NCI-H2196 treated with DMSO at 0.1 percent for 48 hours (cell line): ENCODE measurements around the gene IL11RA.
A peak's percentile ranks its signal among the peaks of the same experiment; 100 is the strongest.

Source experiments
- DNase-seq: peaks from one replicate; lab custom pipeline; 2025; ENCODE audit not compliant: unreplicated experiment; lab: John Stamatoyannopoulos, UW

IL11RA gene

DNA sequence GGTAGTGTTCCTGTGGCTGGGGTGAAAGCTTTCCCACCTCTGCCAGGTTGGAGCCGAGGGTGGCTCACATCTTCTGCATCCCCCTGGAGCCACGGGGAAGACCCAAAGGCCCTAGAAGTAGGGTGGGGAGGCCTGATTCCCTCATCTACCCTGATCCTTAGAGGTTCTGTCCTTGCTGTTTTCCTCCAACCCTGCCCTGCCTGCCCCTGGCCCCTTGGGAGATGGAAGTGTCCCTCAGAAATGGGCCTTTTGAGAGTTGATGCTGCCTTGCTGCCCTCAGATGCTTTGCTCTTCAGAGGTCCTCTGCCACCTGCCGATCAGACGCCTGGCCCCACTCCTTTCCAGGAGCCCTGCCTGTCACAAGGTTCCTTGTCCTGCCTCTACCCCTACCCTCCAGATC lies 32.8 kb downstream of the IL11RA start:
- DNase-seq, result no peak

DNA sequence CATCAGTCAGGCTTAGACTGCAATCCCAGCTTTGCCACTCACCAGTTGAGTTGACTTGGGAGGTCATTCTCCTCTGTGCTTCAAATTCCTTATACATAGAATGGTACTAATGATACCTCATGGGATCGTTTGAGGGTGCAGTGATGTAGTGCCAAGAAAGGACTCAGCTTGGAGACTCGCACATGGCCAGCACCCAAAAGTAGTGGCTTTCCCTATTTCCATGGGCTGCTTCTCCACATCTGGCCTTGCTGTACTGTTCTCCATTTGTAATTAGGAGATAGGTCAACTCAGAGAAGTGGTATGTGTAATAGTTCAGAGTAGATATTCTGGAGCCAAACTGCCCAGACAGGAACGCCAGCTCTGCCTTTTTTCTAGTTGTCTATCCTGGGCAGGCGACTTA lies 33.6 kb downstream of the IL11RA start:
- no peak for DNase-seq

DNA sequence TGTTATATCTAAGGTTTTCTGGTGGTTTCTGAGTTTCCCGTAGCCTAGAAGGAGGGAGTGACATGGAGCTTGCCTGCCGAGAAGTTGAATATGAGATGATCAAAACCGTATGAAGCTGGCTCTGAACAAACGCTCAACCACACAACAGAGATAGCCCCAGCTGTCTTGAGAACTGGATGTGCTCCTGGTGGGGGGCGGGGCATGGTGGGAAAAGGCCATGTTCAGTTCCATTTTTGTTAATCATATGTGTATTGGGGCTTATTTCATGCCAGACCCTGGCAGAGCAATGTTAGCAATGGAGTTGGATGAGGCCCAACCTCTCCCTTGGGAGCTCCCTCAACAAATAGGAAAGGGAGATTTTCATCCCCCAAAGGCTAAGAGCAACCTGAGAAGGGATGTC lies 34.2 kb downstream of the IL11RA start:
- DNase-seq, result no peak

DNA sequence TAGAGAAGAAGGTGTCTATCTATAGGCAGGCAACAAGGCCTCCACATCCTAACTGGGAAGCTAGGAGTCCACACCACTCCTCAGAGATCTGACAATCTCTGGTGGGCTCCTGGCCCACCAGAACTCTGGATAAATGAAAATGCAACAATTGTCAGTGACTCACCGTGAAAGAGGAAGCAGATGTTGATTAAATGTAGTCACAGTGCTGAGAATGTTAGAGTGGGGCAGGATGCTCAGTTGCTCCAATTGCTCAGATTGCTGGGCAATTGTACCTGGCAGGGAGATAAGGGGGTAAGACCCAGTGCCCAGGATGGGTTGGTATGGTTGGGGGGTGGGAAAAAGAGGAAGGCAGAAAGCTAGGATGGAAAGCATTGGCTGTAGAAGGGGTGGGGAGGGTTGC lies 34.7 kb downstream of the IL11RA start:
- DNase-seq, result no peak

GRCh38 chr9:34687276-34688030 lies 35.5 kb downstream of the IL11RA start:
- DNase-seq, result no peak

GRCh38 chr9:34688329-34689115 lies 36.5 kb downstream of the IL11RA start:
- DNase-seq, result no peak

GRCh38 chr9:34689116-34689470 lies 37.1 kb downstream of the IL11RA start:
- DNase-seq, result peak; percentile 39

- DNase-seq, result no peak
Observed at GRCh38 chr9:34689512-34689911, 37.5 kb downstream of the IL11RA start.

DNA sequence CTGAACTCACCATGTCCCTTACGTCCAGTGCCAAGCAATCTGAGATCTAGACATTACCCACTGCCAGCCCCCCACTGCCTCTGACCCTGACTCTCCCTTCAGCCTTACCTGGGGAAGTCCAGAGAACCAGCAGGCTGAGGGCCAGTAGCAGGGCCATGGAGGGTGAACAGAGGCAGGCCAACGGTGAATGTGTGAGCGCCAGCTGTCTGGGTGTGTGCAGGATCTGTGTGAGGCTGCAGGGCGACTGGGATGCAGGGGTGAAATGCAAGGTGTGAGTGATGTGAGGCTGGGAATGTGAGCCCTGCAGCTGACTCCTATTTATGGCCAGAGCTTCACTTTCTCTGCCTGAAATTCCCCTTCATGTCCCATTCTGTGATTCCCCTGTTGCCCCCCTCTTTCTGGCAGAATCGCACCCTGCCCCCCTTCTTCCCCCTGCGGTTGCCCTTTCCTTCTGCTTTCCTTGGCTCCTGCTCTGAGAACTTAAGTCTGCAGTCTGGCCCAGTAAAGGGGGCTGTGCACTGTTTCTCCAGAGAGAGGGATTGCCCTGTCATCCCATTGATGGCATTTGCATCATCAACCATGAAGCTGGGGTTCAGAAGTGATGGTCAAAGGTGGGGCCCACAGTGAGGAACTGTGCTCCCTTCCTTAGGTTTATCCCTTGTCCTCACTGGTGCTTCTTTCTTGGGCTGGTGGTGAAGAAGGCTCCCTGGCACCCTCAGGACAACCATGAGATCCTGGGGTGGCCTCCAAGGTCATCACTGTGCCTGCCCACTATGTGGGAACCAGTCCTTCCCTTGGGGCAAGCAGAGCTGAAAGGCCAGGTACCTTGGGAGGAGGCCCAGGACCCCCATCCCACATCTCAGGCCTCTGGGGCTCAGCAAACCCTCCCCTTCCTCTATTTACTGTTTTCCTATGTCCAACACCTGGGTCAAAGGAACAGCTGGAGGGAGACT lies 39.3 kb downstream of the IL11RA start, which contains the start of gene CCL19:
Gene CCL19, minus strand, starts transcription at position 294 of the 953 bp plus-strand sequence. Its CDS starts 137 bp downstream, at position 157.
- no peak for DNase-seq

GRCh38 chr9:34691936-34692315 lies 39.9 kb downstream of the IL11RA start:
- DNase-seq, result no peak

DNA sequence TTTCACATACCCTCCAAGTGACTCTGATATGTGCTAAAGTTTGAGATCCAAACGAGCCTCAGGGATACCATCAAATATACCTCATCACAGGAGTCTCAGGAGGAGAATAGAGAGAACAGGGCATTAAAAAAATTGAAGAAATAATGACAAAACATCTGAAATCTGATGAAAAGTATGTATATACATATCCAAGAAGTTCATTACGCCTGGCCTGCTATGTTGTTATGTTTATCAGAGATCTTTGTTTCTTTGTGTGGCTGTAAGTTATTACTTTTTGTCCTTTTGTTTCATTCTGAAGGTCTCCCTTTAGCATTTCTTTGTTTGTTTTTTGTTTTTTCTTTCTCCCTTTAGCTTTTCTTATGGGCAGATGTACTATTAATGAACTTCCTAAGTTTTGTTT lies 41.6 kb downstream of the IL11RA start:
- DNase-seq, result no peak

GRCh38 chr9:34694811-34695210 lies 42.8 kb downstream of the IL11RA start:
- no peak for DNase-seq

GRCh38 chr9:34701023-34701768 lies 49.2 kb downstream of the IL11RA start:
- DNase-seq, result peak; percentile 59

DNA sequence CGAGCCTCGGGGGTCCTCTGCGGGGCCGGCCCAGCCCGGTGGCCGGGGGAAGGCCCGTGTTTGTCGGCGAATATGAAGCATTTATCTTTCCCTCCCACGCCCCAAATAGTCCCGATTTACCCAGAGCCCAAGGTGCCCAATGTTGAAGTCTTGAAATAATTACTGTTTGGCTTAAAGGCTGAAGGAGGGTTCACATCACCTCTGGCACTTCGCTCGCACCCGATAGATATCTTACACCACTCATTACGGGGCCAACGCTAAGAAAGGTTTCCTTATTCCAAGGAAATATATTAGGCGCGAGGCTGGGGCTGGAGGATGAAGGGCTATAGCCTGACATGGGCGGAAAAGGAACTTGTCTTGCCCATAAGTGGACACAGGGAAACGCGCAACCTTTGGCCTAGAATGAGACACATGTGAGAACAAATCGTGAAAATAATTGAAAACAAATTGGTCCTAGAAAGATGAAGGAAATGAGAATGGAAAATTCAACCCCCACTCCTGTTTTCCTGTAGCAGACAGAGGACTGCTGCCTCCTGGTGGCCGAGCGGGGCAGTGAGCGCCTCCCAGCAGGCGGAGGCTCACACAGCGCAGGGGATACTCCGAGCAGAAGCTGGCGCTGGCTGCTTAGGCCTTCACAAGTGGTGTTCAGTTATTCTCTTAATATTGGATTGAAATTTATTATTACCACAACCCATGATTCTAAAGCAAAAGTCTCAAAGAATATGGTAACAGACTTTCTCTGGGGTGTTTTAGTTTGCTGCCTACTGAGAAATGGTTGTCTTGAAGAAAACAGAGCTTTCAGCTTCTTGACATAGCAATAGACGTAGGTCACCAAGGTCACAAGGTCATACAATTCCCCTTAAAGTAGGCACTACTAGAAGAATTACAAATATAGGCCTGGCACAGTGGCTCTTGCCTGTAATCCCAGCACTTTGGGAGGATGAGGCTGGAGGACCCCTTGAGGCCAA lies 50.1 kb downstream of the IL11RA start:
- DNase-seq, result peak; percentile 67

GRCh38 chr9:34707130-34707529 lies 55.1 kb downstream of the IL11RA start:
- no peak for DNase-seq

DNA sequence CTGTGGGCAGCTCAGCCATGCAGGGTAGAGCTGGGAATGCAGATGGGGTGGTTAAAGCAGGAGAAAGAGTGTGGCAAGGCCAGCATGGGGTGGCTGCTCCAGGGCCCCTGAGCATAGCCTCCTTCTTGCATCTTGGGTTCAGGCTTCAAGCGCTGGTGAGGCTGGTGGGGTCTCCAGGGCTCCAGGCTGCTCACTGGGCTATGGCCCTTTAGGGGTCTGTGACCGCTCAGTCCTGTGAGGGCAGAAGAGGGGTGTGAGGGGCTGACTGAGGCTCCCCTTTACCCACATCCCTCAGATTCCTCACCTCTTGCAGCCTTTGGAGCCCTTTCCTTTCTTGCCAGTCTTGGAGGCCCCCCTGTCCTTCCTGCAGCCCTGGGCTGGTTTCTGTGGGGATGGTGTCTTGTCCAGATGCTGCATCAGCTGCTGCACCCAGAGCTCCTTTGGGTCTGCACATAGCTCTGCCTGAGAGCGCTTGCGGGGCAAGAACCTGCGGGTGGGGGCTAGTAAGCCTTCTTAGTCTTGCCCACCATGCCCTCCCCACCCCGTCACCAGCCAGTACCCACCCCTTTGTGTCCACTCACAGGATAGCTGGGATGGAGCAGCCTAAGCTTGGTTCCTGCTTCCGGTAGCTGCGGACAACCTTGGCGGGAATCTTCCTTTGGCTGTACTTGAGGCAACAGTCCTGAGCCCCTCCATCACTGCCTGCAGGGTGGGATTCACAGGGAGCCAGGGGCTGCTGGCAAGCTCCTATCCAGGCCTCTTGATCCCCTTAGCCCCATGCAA lies 57.4 kb downstream of the IL11RA start:
- no peak for DNase-seq

DNA sequence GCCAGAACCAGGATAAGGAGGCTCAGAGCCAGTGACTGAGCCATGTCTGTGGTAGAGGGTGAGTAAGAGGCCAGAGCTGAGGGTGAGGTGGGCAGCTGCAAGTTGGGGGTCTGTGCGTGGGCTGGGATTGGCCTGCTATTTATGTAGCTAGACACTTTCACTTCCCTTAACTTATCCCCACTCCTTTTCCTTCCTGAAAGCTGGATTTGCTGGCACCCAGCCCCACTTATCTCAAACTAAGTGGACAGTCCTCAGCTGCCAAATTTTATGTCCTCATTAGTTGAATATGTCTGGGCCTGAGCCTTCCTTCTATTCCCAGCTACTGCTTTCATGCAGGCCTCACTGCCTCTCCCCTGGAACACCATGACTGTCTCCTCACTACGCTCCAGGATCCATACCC lies 58.0 kb downstream of the IL11RA start, which contains the start of gene CCL21:
Gene CCL21, minus strand, starts transcription at position 114 of the 400 bp plus-strand sequence. Its CDS starts 70 bp downstream, at position 44.
- DNase-seq, result no peak
